IMR-90 (cell line): ENCODE results near the gene KCNJ8. TPM values are rescaled to one million over a fixed set of nuclear protein-coding genes. Genes with fewer than 3 reads are reported as not detected.

Experiments used
- ATAC-seq: fragments of 200-7000 bp; cut with Tn5 transposase; 2 replicates; pipeline ENCODE4 v1.9.1; 2020; ENCODE audit warnings: low read depth, mild to moderate bottlenecking, moderate library complexity
- BruUV-seq: library from RNA; stranded (reverse); fragments of 400-500 nt; replicated peaks from 2 replicates; lab custom pipeline; 2021; lab: Mats Ljungman, UMichigan
- CTCF ChIA-PET: fragments of 300-600 bp; formaldehyde crosslinking; extraction: SDS; loops from one replicate; lab custom pipeline; 2021; ENCODE audit warnings: antibody characterized with exemption; lab: Yijun Ruan, JAX
- POLR2A ChIA-PET: fragments of 300-600 bp; sonication (Branson Sonifier 250); formaldehyde crosslinking; loops from one replicate; lab custom pipeline; 2022; ENCODE audit warnings: antibody characterized with exemption; ENCODE audit not compliant: unreplicated experiment; lab: Charles Lee
- DNase-seq: peaks from one replicate; pipeline ENCODE4 v3.0.0; 2013
- H2AFZ ChIP-seq: replicated peaks from 2 replicates; pipeline ENCODE3; 2013; ENCODE audit warnings: low read length, mild to moderate bottlenecking; ENCODE audit not compliant: poor library complexity
- H2AK5ac ChIP-seq: 2 replicates; pipeline ENCODE4 v1.6.1; 2013; ENCODE audit warnings: low read depth, low read length, inconsistent platforms
- H2AK9ac ChIP-seq: replicated peaks from 2 replicates; pipeline ENCODE3; 2013; ENCODE audit warnings: mild to moderate bottlenecking, low read depth, low read length, moderate library complexity; ENCODE audit not compliant: poor library complexity
- H2BK120ac ChIP-seq: 2 replicates; pipeline ENCODE4 v1.6.1; 2013; ENCODE audit warnings: low read depth, low read length, inconsistent platforms
- H2BK15ac ChIP-seq: 3 replicates; pipeline ENCODE4 v1.6.1; 2013; ENCODE audit warnings: low read depth, low read length, inconsistent platforms
- H2BK20ac ChIP-seq: 2 replicates; pipeline ENCODE4 v1.6.1; 2013; ENCODE audit warnings: low read depth, mild to moderate bottlenecking, inconsistent platforms, low read length, moderate library complexity
- H2BK5ac ChIP-seq: 2 replicates; pipeline ENCODE4 v1.6.1; 2013; ENCODE audit warnings: mild to moderate bottlenecking, low read depth, low read length, inconsistent platforms; ENCODE audit not compliant: poor library complexity, severe bottlenecking
- H3K14ac ChIP-seq: replicated peaks from 2 replicates; pipeline ENCODE4 v1.6.1; 2013; ENCODE audit warnings: low read depth, low read length, inconsistent platforms
- H3K18ac ChIP-seq: 2 replicates; pipeline ENCODE4 v1.6.1; 2013; ENCODE audit warnings: low read depth, low read length, control low read depth
- H3K23ac ChIP-seq: 2 replicates; pipeline ENCODE4 v1.6.1; 2013; ENCODE audit warnings: low read depth, low read length, inconsistent platforms
- H3K27ac ChIP-seq: 2 replicates; pipeline ENCODE4 v1.5.1; 2013; ENCODE audit warnings: mild to moderate bottlenecking, control low read depth, low read length; ENCODE audit not compliant: insufficient read depth
- H3K27me3 ChIP-seq: 2 replicates; pipeline ENCODE4 v1.6.1; 2013; ENCODE audit warnings: low read length; ENCODE audit not compliant: control insufficient read depth, insufficient read depth
- H3K36me3 ChIP-seq: 2 replicates; pipeline ENCODE4 v1.6.1; 2013; ENCODE audit warnings: low read length, mixed read lengths; ENCODE audit not compliant: control insufficient read depth, insufficient read depth
- H3K4ac ChIP-seq: 2 replicates; pipeline ENCODE4 v1.6.1; 2013; ENCODE audit warnings: low read depth, low read length, inconsistent platforms
- H3K4me1 ChIP-seq: 2 replicates; pipeline ENCODE4 v1.6.1; 2013; ENCODE audit warnings: low read length, mixed read lengths; ENCODE audit not compliant: control insufficient read depth, insufficient read depth
- H3K4me2 ChIP-seq: 2 replicates; pipeline ENCODE4 v1.6.1; 2013; ENCODE audit warnings: low read depth, mild to moderate bottlenecking, control low read depth, low read length, moderate library complexity
- H3K4me3 ChIP-seq: 2 replicates; pipeline ENCODE4 v1.5.1; 2013; ENCODE audit warnings: low read depth, mild to moderate bottlenecking, control low read depth, low read length, moderate library complexity; ENCODE audit not compliant: insufficient read depth
- H3K56ac ChIP-seq: 2 replicates; pipeline ENCODE4 v1.6.1; 2013; ENCODE audit warnings: low read length, inconsistent platforms; ENCODE audit not compliant: insufficient read depth; ENCODE audit errors: extremely low read depth
- H3K79me1 ChIP-seq, 2 experiments: 2 replicates each; pipeline ENCODE4 v1.6.1; 2013; ENCODE audit warnings: low read length in 2 of 2, inconsistent platforms in 1 of 2, low read depth in 1 of 2
- H3K9ac ChIP-seq: 2 replicates; pipeline ENCODE4 v1.6.1; 2013; ENCODE audit warnings: low read depth, low read length, control low read depth
- H3K9me1 ChIP-seq: 2 replicates; pipeline ENCODE4 v1.6.1; 2013; ENCODE audit warnings: low read length, inconsistent platforms; ENCODE audit not compliant: insufficient read depth
- H3K9me3 ChIP-seq: 2 replicates; pipeline ENCODE4 v1.6.1; 2013; ENCODE audit warnings: low read length; ENCODE audit not compliant: control insufficient read depth, insufficient read depth
- H4K20me1 ChIP-seq: 2 replicates; pipeline ENCODE4 v1.6.1; 2013; ENCODE audit warnings: low read length, inconsistent platforms; ENCODE audit not compliant: insufficient read depth
- H4K5ac ChIP-seq: 2 replicates; pipeline ENCODE4 v1.6.1; 2013; ENCODE audit warnings: mild to moderate bottlenecking, low read depth, low read length, control low read depth
- H4K8ac ChIP-seq, 2 experiments: 2 replicates each; pipeline ENCODE4 v1.6.1; 2013; ENCODE audit warnings: low read depth in 2 of 2, low read length in 2 of 2, control low read depth in 1 of 2, inconsistent platforms in 1 of 2
- H4K91ac ChIP-seq: 2 replicates; pipeline ENCODE4 v1.6.1; 2013; ENCODE audit warnings: low read depth, low read length, inconsistent platforms; ENCODE audit not compliant: insufficient read depth
- CHD1 ChIP-seq: IDR thresholded peaks from 2 replicates; pipeline ENCODE4 v1.6.1; 2012; ENCODE audit warnings: low read depth, low read length, improper control_type of control experiment
- FOS ChIP-seq: fragments of 150-350 bp; IDR thresholded peaks from 2 replicates; pipeline ENCODE4 v1.6.1; 2016; ENCODE audit warnings: low read depth, low read length
- MAZ ChIP-seq: IDR thresholded peaks from 2 replicates; pipeline ENCODE4 v1.6.1; 2012; ENCODE audit warnings: low read depth, mild to moderate bottlenecking, low read length, improper control_type of control experiment, moderate library complexity, borderline replicate concordance
- MXI1 ChIP-seq: IDR thresholded peaks from 2 replicates; pipeline ENCODE4 v1.6.1; 2012; ENCODE audit warnings: low read depth, mild to moderate bottlenecking, low read length, moderate library complexity, borderline replicate concordance
- POLR2A ChIP-seq: IDR thresholded peaks from 2 replicates; pipeline ENCODE4 v1.6.1; 2012; ENCODE audit warnings: mild to moderate bottlenecking, low read depth, low read length
- WGBS, 2 experiments: methylation state at CpG; one replicate each; pipeline versions ENCODE4 v1.1.5 to v1.1.7; 2013; ENCODE audit warnings: missing lambda C conversion rate in 2 of 2; ENCODE audit not compliant: insufficient read length in 1 of 2; ENCODE audit errors: extremely low coverage in 2 of 2; 5-methylcytosine and 5-hydroxymethylcytosine counted together
- dilution Hi-C: fragments of 300-500 bp; cut with HindIII; formaldehyde crosslinking; loops from one replicate; pipeline ENCODE4 v1.14.3; 2018; ENCODE audit warnings: low sequenced_read_pairs; ENCODE audit not compliant: unreplicated experiment
- in situ Hi-C: fragments of 300-500 bp; cut with MboI; formaldehyde crosslinking; loops from 3 replicates; pipeline ENCODE4 v1.14.3; 2019; ENCODE audit warnings: low sequenced_read_pairs, inconsistent platforms, mixed read lengths
- intact Hi-C: fragments of 100-400 bp; cut with micrococcal nuclease; formaldehyde crosslinking; loops from 2 replicates; pipeline ENCODE4 v1.10.0; 2022
- polyA plus RNA-seq, 3 experiments: library from polyadenylated mRNA; depleted of rRNA; stranded (reverse); fragments of >200 nt; gene quantifications; 2 replicates each; pipeline ENCODE4 v1.2.3, GENCODE V29; 2012; ENCODE audit warnings: low replicate concordance in 1 of 3
- total RNA-seq: library from RNA; depleted of rRNA; stranded (reverse); fragments of >200 nt; gene quantifications from 2 replicates; pipeline ENCODE4 v1.2.3, GENCODE V29; 2012

Gene KCNJ8
- total and polyA plus RNA-seq, 2 of the 4 experiments (the other 2 are of a cell fraction): 8.0 to 15.8 TPM

- TF ChIP-seq FOS (no peak), POLR2A (no peak), CHD1 (no peak), MAZ (no peak), MXI1 (no peak)
- H2AK5ac ChIP-seq: no peak overlapping the region
- no peaks in the 10 kb centered on the region for H3K79me1 ChIP-seq
- H4K20me1 ChIP-seq: no peaks in the 10 kb centered on the region
- H3K18ac ChIP-seq: no peak overlapping the region
- no peaks in the 10 kb centered on the region for H3K9me1 ChIP-seq
- DNase-seq (no peak), ATAC-seq (no peak)
- H3K4ac ChIP-seq: no peak overlapping the region
- in situ Hi-C loops: no loop called here
- no peaks in the 10 kb centered on the region for H3K27me3 ChIP-seq
- BruUV-seq: no TSS peak
- CTCF ChIA-PET: no interaction called here
- intact Hi-C loops: no loop called here
- no peak overlapping the region for H3K4me3 ChIP-seq
- no peaks in the 10 kb centered on the region for H3K4me1 ChIP-seq
- H3K14ac ChIP-seq: no peak overlapping the region
- no peak overlapping the region for H3K56ac ChIP-seq
- no peak overlapping the region for H2BK20ac ChIP-seq
- H2BK120ac ChIP-seq: no peak overlapping the region
- no peak overlapping the region for H3K4me2 ChIP-seq
- no peaks in the 10 kb centered on the region for H3K36me3 ChIP-seq
- no peak overlapping the region for H3K27ac ChIP-seq
- H4K91ac ChIP-seq: no peak overlapping the region
- H2BK5ac ChIP-seq: no peak overlapping the region
- no peak overlapping the region for H3K23ac ChIP-seq
- no peak overlapping the region for H3K9ac ChIP-seq
- POLR2A ChIA-PET: no interaction called here
- no peaks in the 10 kb centered on the region for H3K9me3 ChIP-seq
- no peak overlapping the region for H2AK9ac ChIP-seq
- no peak overlapping the region for H4K8ac ChIP-seq
- WGBS, 2 experiments: no CpG with 5 or more reads among the region's 4 CpGs
- dilution Hi-C loops: no loop called here
- H4K5ac ChIP-seq: no peak overlapping the region
- no peak overlapping the region for H2AFZ ChIP-seq
- no peak overlapping the region for H2BK15ac ChIP-seq
Measured at GRCh38 chr12:21756699-21757098, 17.8 kb downstream of the KCNJ8 start.
